ENCODE measurements around the gene RPL10.

The RPL10 gene

GRCh38 chrX:154420402-154420756 lies 22.2 kb downstream of the RPL10 start (continued):
- TF ChIP-seq, protein P1, sequence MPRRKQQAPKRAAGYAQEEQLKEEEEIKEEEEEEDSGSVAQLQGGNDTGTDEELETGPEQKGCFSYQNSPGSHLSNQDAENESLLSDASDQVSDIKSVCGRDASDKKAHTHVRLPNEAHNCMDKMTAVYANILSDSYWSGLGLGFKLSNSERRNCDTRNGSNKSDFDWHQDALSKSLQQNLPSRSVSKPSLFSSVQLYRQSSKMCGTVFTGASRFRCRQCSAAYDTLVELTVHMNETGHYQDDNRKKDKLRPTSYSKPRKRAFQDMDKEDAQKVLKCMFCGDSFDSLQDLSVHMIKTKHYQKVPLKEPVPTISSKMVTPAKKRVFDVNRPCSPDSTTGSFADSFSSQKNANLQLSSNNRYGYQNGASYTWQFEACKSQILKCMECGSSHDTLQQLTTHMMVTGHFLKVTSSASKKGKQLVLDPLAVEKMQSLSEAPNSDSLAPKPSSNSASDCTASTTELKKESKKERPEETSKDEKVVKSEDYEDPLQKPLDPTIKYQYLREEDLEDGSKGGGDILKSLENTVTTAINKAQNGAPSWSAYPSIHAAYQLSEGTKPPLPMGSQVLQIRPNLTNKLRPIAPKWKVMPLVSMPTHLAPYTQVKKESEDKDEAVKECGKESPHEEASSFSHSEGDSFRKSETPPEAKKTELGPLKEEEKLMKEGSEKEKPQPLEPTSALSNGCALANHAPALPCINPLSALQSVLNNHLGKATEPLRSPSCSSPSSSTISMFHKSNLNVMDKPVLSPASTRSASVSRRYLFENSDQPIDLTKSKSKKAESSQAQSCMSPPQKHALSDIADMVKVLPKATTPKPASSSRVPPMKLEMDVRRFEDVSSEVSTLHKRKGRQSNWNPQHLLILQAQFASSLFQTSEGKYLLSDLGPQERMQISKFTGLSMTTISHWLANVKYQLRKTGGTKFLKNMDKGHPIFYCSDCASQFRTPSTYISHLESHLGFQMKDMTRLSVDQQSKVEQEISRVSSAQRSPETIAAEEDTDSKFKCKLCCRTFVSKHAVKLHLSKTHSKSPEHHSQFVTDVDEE (CRISPR knock-in tag; IDR thresholded peaks at IDR 0.05), result no peak
- TF ChIP-seq SNAI2 (CRISPR knock-in tag; IDR thresholded peaks at IDR 0.05), result no peak

DNA sequence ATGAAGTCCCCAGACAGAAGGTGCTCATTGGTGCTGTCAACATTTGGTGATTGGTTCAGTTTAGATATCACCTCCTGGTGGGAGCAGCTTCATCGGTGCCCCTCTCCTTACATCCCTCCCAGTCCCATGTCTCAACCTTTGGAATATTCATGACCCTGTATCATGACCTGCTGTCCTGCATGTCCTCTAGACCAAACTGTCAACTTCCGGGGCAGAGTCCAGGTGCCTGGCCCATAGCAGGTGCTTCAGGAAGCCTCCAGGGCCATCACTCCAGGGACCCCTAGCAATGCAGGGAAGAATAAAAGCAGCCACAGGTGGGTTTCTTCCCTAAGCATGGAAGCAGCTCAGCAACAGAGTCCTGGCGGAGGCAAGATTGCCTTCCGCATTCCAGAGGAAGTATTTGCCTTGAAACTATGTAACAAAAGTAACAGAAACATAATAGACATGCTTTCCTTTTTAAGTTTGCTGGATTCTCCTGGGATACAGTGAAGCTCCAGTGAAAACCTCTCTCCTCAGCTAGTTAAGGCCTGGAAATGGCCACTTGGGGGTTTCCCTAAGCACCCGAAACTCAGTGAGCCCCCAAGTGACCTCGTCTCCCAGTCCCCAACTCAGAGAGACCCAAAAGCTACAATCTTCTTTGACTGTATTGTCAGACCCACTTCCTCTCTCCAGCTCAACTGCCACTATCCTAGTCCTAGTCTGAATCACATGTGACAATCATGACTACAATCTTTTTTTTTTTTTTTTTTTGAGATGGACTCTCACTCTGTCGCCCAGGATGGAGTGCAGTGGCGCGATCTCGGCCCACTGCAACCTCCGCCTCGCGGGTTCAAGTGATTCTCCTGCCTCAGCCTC lies 29.0 kb downstream of the RPL10 start:
- ATAC-seq, result no peak
- TF ChIP-seq RARB (CRISPR knock-in tag; IDR thresholded peaks at IDR 0.05), result no peak

DNA sequence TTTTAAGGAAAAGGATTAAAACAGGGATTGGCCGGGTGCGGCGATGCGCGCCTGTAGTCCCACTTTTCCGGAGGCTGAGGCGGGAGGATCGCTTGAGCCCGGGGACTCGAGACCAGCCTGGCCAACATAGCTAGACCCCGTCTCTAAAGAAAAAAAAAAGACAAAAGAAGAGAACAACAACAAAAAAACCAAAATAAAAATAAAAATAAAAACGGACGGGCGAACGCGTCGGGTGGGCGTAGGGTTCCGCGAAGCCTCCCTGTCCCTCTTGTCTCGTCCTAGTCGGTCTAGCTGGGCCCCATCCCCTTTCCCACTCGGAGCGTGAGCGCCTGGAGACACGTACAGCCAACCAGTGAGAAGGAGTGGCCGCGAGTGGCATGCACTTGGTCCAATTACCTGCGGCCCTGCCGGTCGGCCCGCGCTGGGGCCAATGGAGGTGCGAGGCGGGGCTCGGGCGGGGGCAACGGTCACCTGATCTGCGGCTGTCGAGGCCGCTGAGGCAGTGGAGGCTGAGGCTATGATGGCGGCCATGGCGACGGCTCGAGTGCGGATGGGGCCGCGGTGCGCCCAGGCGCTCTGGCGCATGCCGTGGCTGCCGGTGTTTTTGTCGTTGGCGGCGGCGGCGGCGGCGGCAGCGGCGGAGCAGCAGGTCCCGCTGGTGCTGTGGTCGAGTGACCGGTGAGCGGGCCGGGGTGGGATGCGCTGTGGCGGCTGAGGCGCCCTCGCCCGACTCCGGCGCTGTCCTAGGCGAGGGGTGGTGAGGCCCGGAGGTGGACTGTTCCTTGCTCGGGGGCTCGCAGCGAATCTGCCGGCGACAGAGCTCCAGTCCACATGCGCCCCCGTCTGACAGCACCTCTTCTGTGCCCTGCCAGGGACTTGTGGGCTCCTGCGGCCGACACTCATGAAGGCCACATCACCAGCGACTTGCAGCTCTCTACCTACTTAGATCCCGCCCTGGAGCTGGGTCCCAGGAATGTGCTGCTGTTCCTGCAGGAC lies 30.3 kb downstream of the RPL10 start, which contains the start of gene ATP6AP1:
ATP6AP1 (plus strand) TSS at position 502 of the 996 bp plus-strand sequence; CDS start at position 518, 16 bp downstream.
- TF ChIP-seq ZC3H10 (CRISPR knock-in tag; IDR thresholded peaks at IDR 0.05) (no peak), RARB (CRISPR knock-in tag; IDR thresholded peaks at IDR 0.05) (no peak), BACH2 (CRISPR knock-in tag; IDR thresholded peaks at IDR 0.05; ENCODE audit: borderline replicate concordance) (no peak), ZFP3 (CRISPR knock-in tag; IDR thresholded peaks at IDR 0.05) (no peak), SNAI2 (CRISPR knock-in tag; IDR thresholded peaks at IDR 0.05) (no peak), ARNTL (CRISPR knock-in tag; IDR thresholded peaks at IDR 0.05; ENCODE audit: borderline replicate concordance, low read depth) (no peak), OSR1 (CRISPR knock-in tag; IDR thresholded peaks at IDR 0.05) (no peak), TOX (CRISPR knock-in tag; IDR thresholded peaks at IDR 0.05; ENCODE audit: borderline replicate concordance) (no peak), ISL1 (CRISPR knock-in tag; IDR thresholded peaks at IDR 0.05) (no peak), PPARA (CRISPR knock-in tag; IDR thresholded peaks at IDR 0.05; ENCODE audit: borderline replicate concordance) (no peak), CSDC2 (CRISPR knock-in tag; IDR thresholded peaks at IDR 0.05) (no peak)
- TF ChIP-seq, protein P1 (CRISPR knock-in tag; IDR thresholded peaks at IDR 0.05), result no peak
- TF ChIP-seq, protein P2, sequence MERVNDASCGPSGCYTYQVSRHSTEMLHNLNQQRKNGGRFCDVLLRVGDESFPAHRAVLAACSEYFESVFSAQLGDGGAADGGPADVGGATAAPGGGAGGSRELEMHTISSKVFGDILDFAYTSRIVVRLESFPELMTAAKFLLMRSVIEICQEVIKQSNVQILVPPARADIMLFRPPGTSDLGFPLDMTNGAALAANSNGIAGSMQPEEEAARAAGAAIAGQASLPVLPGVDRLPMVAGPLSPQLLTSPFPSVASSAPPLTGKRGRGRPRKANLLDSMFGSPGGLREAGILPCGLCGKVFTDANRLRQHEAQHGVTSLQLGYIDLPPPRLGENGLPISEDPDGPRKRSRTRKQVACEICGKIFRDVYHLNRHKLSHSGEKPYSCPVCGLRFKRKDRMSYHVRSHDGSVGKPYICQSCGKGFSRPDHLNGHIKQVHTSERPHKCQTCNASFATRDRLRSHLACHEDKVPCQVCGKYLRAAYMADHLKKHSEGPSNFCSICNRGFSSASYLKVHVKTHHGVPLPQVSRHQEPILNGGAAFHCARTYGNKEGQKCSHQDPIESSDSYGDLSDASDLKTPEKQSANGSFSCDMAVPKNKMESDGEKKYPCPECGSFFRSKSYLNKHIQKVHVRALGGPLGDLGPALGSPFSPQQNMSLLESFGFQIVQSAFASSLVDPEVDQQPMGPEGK (CRISPR knock-in tag; IDR thresholded peaks at IDR 0.05; ENCODE audit: borderline replicate concordance), result no peak
- TF ChIP-seq, protein P3, sequence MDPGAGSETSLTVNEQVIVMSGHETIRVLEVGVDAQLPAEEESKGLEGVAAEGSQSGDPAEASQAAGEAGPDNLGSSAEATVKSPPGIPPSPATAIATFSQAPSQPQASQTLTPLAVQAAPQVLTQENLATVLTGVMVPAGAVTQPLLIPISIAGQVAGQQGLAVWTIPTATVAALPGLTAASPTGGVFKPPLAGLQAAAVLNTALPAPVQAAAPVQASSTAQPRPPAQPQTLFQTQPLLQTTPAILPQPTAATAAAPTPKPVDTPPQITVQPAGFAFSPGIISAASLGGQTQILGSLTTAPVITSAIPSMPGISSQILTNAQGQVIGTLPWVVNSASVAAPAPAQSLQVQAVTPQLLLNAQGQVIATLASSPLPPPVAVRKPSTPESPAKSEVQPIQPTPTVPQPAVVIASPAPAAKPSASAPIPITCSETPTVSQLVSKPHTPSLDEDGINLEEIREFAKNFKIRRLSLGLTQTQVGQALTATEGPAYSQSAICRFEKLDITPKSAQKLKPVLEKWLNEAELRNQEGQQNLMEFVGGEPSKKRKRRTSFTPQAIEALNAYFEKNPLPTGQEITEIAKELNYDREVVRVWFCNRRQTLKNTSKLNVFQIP (CRISPR knock-in tag; IDR thresholded peaks at IDR 0.05; ENCODE audit: borderline replicate concordance, low read depth), result no peak

GRCh38 chrX:154429711-154430110 lies 31.5 kb downstream of the RPL10 start:
- ATAC-seq, result no peak
- TF ChIP-seq CREB5 (CRISPR knock-in tag; IDR thresholded peaks at IDR 0.05; ENCODE audit: low read depth), result no peak
- TF ChIP-seq TCF4 (CRISPR knock-in tag; IDR thresholded peaks at IDR 0.05; ENCODE audit: borderline replicate concordance), result no peak
- TF ChIP-seq ARNTL (CRISPR knock-in tag; IDR thresholded peaks at IDR 0.05; ENCODE audit: borderline replicate concordance, low read depth), result no peak
- no peak for TF ChIP-seq OSR1 (CRISPR knock-in tag; IDR thresholded peaks at IDR 0.05)

More for the DNA sequence above, 30.3 kb downstream of the RPL10 start, which contains the start of gene ATP6AP1:
- ATAC-seq, result peak; percentile 98

All from SK-N-SH treated with all-trans-retinoic acid at 6 μM for 48 hours (cell line).